GM11168 (cell line): ENCODE data around the gene PCSK7.
"Not testable (repeated sequence)": the region's sequence is repeated elsewhere in the genome, so short reads cannot be mapped to it uniquely, and the experiment has no call there.

Experiments used
- in situ Hi-C: fragments of 300-500 bp; cut with MboI; formaldehyde crosslinking; loops from one replicate; pipeline ENCODE4 v1.12.0; 2022; ENCODE audit warnings: low sequenced_read_pairs; ENCODE audit not compliant: unreplicated experiment

The PCSK7 gene

GRCh38 chr11:117187007-117187406 lies 44.9 kb downstream of the PCSK7 start:
- in situ Hi-C loops: no loop called here

DNA sequence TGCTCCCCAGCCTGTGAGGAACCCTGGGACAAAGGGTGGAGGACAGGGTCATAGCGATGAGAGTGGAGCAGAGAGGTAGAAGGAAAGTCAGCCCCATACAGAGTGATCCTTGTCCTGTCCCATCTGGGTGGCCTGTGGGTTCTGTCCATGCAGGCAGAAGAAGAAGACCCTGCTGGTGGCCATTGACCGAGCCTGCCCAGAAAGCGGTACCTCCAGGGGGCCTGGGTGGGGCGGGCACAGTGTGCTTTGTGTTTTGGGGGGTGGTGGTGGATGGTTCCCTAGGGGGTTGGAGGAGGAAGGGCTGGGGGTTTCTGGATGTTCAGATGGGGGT lies 45.5 kb downstream of the PCSK7 start:
- in situ Hi-C loops: no loop called here

- in situ Hi-C loops: no loop called here
These were observed 46.0 kb downstream of the PCSK7 start for GRCh38 chr11:117185736-117186430.

DNA sequence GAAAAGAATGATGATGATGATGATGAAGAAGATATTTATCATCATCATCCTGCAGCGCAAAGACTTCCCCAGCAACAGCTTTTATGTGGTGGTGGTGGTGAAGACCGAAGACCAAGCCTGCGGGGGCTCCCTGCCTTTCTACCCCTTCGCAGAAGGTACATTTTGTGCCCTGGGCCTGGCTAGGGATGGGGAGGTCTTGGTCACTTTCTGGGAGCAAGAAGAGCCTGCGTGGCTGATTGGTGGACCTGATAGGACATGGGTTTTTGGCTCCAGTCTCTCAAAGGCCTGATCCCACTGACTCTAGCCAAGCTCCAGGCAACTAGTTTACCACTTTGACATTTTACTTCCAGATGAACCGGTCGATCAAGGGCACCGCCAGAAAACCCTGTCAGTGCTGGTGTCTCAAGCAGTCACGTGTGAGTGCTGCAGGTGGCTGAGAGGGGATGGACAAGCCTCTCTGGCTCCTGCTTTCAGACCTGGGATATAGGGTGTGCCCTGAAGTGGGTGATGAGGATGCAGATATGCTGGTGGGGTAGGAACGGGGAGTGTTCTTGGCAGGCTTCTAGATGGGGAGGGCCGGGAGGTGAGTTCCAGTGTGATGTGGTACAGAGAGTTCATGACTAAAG lies 48.0 kb downstream of the PCSK7 start:
- in situ Hi-C loops: no loop called here

DNA sequence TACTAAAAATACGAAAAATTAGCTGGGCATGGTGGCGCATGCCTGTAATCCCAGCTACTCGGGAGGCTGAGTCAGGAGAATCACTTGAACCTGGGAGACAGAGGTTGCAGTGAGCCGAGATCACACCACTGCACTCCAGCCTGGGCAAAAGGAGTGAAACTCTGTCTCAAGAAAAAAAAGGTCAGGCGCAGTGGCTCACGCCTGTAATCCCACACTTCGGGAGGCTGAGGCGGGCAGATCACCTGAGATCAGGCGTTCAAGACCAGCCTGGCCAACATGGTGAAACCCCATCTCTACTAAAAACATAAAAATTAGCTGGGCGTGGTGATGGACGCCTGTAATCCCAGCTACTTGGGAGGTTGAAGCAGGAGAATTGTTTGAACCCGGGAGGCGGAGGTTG lies 48.7 kb downstream of the PCSK7 start:
- in situ Hi-C loops: not testable (repeated sequence)

DNA sequence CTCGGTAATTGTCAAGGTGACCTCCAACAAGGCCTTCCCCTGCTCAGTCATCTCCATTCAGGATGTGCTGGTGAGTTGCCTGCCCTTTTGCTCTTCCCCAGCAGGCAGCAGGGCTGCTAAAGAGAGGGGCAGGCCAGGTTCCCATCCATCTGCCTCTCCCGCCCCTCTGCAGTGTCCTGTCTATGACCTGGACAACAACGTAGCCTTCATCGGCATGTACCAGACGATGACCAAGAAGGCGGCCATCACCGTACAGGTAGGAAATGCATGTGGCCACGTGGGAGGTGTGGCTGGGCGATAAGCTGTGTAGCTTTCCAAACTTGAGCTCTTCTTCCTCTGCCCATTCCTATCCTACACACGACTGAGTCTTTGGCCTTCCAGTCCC lies 49.3 kb downstream of the PCSK7 start:
- in situ Hi-C loops: no loop called here

GRCh38 chr11:117181586-117182550 lies 50.0 kb downstream of the PCSK7 start:
- in situ Hi-C loops: no loop called here

DNA sequence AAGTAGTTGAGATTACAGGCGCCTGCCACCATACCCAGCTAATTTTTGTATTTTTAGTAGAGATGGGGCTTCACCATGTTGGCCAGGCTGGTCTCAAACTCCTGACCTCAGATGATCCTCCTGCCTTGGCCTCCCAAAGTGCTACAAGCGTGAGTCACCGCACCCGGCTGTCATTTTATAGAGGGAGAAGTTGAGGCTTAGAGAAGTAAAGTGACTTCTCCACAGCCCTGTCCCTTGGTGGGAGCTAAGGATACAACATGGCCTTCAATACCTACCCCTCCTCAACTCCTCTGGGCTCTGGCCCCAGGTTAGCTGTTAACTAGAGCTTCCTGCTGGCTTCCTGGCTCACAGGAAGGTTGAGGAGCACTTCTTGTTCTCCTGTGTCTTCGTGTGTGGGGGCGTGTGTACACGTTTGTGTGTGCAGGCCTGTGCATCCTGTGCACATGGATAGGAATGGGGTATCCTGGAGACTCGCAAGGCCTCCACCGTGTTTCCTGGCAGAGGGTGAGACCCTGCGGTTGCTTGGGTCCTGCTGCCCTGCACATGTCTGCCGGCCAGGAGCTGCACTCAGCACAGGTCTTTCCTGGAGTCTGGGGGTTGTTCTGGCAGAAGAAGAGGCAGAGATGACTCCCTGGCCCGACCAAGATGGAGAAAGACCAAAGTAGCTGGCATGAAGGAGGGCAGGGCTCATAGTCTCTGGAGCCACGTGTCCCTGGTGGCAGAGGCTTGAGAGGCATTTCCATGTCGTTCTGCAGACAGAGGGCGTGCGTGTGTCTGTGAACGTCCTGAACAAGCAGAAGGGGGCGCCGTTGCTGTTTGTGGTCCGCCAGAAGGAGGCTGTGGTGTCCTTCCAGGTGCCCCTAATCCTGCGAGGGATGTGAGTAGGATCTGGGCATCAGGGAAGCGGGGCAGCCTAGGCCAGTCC lies 51.0 kb downstream of the PCSK7 start:
- in situ Hi-C loops: no loop called here

DNA sequence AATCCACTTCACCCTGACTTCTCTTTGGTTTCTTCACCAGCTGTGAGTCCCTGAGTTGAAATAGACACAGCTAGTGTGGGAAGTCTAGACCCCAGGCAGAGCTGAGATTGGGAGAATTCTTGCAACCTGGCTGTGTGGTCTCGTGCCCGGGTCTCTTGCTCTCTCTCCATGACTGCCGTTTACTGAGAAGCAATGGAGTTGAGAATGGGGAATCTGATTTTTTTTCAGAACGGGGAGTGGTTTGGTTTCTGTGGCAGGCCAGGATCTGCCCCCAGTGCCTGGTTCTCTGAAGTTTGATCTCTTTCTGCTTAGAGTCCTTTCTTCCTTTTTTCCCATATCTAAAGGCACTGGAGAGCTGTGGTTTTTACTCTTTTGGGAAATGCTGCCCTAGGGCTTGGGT lies 51.9 kb downstream of the PCSK7 start:
- in situ Hi-C loops: no loop called here

DNA sequence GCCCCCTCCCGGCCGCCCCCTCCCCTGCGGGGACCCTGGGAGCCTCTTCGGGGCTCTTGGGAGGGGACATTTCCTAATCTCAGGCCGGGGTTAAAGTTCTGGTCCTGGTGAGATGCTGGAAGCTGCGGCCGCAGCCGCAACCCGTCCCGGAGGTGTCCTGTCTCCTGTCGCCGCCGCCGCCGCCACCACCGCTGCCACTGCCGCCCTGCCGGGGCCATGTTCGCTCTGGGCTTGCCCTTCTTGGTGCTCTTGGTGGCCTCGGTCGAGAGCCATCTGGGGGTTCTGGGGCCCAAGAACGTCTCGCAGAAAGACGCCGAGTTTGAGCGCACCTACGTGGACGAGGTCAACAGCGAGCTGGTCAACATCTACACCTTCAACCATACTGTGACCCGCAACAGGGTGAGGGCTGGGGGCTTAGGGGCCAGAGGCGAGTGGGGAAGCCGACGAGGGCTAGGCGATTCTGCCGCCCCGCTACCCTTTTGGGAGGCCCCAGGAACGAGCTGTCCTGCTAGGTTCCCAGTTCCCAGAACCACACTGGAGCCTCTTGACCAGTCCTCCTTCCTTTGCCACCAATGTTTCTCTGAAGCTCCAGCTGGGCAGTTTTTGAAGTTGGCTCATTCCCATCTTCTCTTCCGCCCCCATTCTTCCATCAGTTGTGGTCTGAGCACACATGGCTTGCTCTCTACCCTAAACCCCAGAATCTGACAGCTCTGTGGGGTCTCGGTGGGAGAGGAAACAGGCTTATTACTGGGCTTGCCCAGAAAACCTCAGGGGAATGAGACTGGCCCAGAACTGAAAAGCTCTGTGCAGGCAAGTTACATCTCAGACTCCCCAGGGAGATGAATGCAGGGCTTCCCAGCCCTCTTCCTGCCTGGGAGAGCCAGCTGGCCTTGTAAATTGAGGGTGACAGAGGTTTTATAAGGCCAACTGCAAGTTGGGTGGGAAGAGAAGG lies 52.5 kb downstream of the PCSK7 start:
- in situ Hi-C loops: no loop called here

GRCh38 chr11:117178210-117179034 lies 53.5 kb downstream of the PCSK7 start, which contains the start of gene SIDT2:
Gene SIDT2, plus strand, starts transcription at chr11:117178743. Its CDS starts 521 bp downstream, at chr11:117179264.
- in situ Hi-C loops: no loop called here

- in situ Hi-C loops: no loop called here
These were observed 54.2 kb downstream of the PCSK7 start for GRCh38 chr11:117177534-117178209.

DNA sequence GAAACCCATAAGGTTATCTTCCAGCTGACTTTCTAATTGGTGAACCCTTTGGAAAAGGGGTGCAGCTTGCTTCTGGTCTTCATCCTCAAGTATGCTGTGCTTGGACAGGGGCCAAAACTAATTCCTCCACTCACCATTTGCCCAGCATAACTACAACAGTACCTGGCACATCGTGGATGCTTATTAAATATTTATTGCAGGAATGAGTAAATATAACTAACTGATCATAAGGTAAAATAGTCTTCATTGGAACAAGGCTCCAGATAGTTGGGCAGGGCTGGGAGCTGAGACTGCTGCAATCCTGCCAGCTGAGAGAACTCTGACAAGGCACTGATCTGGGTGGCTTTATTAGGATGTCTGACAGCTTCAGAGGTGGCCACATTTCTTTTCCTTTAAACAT lies 55.7 kb downstream of the PCSK7 start:
- in situ Hi-C loops: no loop called here

- in situ Hi-C loops: no loop called here
These were observed 56.1 kb downstream of the PCSK7 start for GRCh38 chr11:117175781-117176180.

- in situ Hi-C loops: no loop called here
These were observed 56.8 kb downstream of the PCSK7 start for GRCh38 chr11:117175104-117175503.

- in situ Hi-C loops: no loop called here
These were observed 59.0 kb downstream of the PCSK7 start for GRCh38 chr11:117172724-117173421.
